SKM-1 (cell line): Measurements from ENCODE around the gene CNPPD1.
"Not testable (repeated sequence)": the region's sequence is repeated elsewhere in the genome, so short reads cannot be mapped to it uniquely, and the experiment has no call there.

Experiments used
- DNase-seq: peaks from one replicate; lab custom pipeline; 2025; ENCODE audit not compliant: unreplicated experiment; lab: John Stamatoyannopoulos, UW

CNPPD1 gene

DNA sequence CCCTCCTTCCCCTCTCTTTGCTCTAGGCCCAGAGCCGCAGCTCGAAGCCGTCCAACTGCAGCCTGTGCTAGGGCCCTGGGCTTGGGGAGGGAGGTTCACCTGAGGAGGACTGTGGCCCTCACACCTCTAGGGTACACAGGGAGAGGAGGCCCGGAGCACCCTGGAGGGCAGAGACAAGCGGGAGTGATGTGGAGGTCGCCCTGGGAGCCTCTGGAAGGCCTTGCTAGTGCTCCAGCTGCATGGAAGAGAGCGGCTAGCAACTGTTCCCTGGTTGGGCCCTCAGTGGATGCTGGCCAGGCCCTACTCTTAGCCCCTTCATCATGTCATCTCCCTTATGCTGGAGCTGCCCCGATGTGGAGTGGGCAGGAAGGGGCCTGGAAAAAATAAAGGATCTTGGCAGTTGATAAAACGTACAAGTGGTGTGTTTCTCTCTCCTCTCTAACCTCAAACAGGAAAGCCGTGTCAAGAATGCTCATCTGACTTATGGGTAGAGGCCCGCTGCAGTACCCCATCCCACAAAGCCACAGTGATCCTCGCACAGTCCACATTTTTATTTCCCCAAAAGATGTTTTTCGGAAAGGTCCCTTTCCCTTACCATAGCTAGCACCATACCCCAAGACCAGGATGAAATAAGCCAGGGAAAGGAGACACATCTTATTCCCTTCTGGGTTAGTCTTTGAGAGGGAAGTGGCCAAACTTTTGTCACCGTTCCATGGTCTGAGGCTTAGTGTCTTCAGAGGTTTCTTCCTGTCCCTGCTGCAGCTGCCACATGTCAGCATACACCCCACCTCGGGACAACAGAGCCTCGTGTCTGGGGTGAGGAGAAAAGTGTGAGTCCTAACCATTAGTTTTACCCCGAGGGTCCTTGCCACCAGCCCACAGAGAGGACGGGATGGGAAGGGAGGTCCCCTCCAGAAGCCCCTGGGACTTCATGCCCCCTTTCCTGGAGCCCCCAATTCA lies 32.8 kb upstream of the CNPPD1 start:
- no peak for DNase-seq

DNA sequence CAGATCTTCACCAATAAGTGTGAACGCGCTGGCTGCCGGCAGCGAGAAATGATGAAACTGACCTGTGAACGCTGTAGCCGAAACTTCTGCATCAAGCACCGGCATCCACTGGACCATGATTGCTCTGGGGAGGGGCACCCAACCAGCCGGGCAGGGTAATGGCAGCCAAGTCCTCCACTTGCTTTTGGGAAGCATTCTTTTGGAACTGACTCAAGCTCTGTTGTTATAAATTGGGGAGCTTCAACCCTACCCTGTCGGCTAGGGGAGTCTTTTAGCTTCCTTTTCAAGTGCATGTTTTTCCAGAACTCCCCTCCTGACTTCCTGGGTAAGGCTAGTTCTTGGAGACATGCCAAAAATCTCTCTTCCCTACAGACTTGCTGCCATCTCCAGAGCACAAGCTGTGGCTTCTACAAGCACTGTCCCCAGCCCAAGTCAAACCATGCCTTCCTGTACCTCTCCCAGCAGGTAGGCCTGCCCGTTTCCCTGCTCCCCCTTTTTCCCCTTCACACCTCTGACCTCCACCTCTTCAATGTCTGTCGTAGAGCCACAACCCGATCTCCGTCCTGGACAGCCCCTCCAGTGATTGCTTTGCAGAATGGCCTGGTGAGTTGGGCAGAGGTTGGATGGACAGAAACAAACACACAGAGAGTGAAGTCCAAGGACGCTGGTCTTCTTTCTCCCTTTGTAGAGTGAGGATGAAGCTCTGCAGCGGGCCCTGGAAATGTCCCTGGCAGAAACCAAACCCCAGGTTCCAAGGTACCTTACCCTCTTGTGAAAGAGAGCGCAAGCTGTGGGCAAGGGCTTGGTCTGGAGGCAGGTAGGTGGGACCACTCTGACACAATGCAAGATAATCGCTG lies 31.4 kb upstream of the CNPPD1 start:
- DNase-seq: no peak

GRCh38 chr2:219207134-219207883 lies 30.6 kb upstream of the CNPPD1 start:
- DNase-seq: no peak

GRCh38 chr2:219206328-219207133 lies 29.8 kb upstream of the CNPPD1 start, which contains the start of gene ZFAND2B:
ZFAND2B (plus strand) TSS chr2:219206782; CDS start chr2:219206988, 206 bp downstream.
- peak; percentile 80 for DNase-seq

GRCh38 chr2:219205981-219206327 lies 29.2 kb upstream of the CNPPD1 start:
- no peak for DNase-seq

GRCh38 chr2:219205165-219205538 lies 28.4 kb upstream of the CNPPD1 start:
- no peak for DNase-seq

DNA sequence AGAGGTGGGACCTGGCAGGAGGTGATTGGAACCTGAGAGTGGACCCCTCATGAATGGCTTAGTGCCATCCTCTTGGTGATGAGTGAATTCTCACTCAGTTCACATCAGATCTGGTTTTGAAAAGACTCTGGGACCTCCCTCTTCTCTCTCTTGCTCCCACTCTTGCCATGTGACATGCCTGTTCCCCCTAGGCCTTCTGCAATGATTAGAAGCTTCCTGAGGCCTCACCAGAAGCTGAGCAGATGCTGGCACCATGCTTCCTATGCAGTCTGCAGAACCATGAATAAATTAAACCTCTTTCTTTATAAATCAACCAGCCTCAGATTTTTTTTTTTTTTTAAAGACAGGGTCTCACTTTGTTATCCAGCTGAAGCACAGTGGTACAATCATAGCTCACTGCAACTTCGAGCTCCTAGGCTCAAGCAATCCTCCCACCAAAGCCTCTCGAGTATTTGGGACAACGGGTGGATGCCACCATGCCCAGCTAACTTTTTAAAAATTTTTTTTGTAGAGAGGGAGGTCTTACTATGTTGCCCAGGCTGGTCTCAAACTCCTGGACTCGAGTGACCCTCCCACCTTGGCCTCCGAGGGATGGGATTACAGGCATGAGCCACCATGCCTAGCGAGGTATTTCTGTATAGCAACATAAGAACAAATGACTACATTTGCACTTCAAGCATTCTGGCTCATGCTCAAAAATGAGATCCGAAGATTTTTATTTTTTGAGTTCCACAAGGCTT lies 27.9 kb upstream of the CNPPD1 start:
- no peak for DNase-seq

DNA sequence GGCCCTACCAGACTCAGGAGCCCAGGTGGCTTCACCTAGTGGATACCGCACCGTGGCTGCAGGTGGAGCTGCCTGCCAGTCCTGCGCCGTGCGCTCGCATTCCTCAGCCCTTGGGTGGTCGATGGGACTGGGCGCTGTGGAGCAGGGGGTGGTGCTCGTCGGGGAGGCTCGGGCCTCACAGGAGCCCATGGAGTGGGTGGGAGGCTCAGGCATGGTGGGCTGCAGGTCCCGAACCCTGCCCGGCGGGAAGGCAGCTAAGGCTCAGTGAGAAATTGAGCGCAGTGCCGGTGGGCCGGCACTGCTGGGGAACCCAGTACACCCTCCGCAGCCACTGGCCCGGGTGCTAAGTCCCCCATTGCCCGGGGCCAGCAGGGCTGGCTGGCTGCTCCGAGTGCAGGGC lies 24.6 kb upstream of the CNPPD1 start:
- DNase-seq: not testable (repeated sequence)

GRCh38 chr2:219200502-219201326 lies 24.0 kb upstream of the CNPPD1 start:
- DNase-seq: not testable (repeated sequence)

GRCh38 chr2:219199470-219200211 lies 22.9 kb upstream of the CNPPD1 start:
- DNase-seq: no peak

- DNase-seq: no peak
Observed at GRCh38 chr2:219198974-219199373, 22.2 kb upstream of the CNPPD1 start.

DNA sequence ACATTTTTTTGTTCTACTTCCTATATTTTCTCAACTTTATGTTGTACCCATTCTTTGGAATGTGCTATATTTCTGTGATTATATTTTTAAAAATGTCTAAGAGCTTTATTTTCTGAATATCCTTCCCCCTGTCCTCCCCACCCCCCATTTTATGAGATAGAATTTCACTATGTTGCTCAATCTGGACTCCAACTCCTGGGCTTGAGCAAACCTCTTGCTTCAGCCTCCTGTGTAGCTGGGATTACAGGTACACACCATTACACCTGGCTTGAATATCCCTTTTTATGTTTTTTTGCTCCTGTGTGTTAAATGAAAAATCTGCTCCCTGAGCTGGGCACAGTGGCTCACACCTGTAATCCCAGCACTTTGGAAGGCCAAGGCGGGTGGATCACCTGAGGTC lies 20.7 kb upstream of the CNPPD1 start:
- DNase-seq: no peak

DNA sequence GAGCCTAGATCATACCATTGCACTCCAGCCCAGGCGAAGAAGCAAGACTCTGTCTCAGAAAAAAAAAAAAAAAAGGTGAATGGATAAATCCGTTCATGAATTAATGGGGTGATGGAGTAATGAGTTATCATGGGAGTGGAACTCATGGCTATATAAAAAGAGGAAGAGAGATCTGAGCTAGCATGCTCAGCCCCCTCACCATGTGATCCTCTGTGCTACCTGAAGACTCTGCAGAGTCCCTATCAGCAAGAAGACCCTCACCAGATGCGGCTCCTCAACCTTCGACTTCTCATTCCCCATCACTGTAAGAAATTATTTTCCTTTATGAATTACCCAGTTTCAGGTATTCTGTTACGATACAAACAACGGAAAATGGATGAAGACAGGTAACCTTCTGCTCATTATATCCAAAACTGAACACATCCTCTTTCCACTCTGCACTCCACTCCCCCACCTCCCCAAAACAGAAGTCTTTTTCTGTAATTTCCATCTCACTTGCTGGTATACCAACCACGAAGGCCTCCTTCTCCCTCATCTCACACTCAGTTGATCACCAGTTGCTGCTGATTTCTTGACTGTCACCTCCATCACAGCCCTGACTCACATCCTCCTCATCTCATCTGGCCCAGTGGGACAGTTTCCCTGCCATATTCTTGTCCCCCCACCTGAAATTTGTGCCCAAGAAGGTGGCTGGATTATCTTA lies 10.2 kb upstream of the CNPPD1 start:
- DNase-seq: no peak

GRCh38 chr2:219184121-219184520 lies 7.4 kb upstream of the CNPPD1 start:
- no peak for DNase-seq

DNA sequence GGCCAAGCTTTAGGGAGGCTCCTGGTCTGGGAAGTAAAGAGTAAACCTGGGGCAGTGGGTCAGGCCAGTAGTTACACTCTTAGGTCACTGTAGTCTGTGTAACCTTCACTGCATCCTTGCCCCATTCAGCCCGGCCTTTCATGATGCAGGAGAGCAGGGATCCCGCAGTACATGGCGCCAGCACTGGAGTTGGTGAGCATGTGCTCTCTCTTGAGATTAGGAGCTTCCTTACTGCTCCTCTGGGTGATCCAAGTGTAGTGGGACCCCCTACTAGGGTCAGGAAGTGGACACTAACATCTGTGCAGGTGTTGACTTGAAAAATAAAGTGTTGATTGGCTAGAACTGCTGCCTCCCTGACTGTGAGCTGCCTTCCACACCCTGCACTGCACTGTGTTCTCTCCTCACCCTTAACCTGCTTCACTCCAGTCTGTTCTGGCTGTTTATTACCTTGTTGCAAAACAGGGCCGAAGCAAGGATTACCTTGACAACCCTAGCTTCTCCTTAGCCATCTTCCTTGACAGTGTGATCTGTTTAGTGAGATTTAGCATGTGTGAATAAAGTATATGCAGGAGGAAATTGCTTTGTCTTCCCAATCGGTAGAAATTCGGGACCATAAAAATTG lies 6.5 kb upstream of the CNPPD1 start:
- no peak for DNase-seq

DNA sequence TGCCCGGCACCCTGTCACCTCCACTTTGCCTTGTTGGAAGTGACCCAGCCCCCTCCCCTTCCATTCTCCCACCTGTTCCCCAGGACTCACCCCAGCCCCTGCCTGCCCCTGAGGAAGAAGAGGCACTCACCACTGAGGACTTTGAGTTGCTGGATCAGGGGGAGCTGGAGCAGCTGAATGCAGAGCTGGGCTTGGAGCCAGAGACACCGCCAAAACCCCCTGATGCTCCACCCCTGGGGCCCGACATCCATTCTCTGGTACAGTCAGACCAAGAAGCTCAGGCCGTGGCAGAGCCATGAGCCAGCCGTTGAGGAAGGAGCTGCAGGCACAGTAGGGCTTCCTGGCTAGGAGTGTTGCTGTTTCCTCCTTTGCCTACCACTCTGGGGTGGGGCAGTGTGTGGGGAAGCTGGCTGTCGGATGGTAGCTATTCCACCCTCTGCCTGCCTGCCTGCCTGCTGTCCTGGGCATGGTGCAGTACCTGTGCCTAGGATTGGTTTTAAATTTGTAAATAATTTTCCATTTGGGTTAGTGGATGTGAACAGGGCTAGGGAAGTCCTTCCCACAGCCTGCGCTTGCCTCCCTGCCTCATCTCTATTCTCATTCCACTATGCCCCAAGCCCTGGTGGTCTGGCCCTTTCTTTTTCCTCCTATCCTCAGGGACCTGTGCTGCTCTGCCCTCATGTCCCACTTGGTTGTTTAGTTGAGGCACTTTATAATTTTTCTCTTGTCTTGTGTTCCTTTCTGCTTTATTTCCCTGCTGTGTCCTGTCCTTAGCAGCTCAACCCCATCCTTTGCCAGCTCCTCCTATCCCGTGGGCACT lies 5.8 kb upstream of the CNPPD1 start:
- DNase-seq: no peak
